ENCODE results near the gene MC5R. TPM values are rescaled to one million over a fixed set of nuclear protein-coding genes. Genes with fewer than 3 reads are reported as not detected.

MC5R gene
- total RNA-seq, 1 donor from 2014 or later, result not detected

GRCh38 chr18:13813271-13813849 is 10.6 kb upstream of the MC5R start:
- H3K36me3 Mint-ChIP-seq (ENCODE audit: low read depth), result no peaks in the 10 kb centered on the region
- H3K27ac Mint-ChIP-seq (ENCODE audit: unreplicated experiment), result no peak overlapping the region
- TF ChIP-seq CTCF (conservative IDR thresholded peaks at IDR 0.05), result peak; percentile 90
- DNase-seq (ENCODE audit: low read depth, low spot score), result peak; percentile 73
- peaks cover 19% of the 10 kb centered on the region for H3K27me3 Mint-ChIP-seq (ENCODE audit: low read depth)
- H3K4me1 Mint-ChIP-seq, result no peaks in the 10 kb centered on the region
- no peak overlapping the region for H3K4me3 Mint-ChIP-seq
- no peaks in the 10 kb centered on the region for H3K9me3 Mint-ChIP-seq

GRCh38 chr18:13826209-13826608 is 2.3 kb downstream of the MC5R start:
- peaks cover 3% of the 10 kb centered on the region for H3K4me1 Mint-ChIP-seq
- peak overlapping the region; percentile 76 for H3K27ac Mint-ChIP-seq (ENCODE audit: unreplicated experiment)
- no peak overlapping the region for H3K4me3 Mint-ChIP-seq
- peaks cover 46% of the 10 kb centered on the region for H3K27me3 Mint-ChIP-seq (ENCODE audit: low read depth)
- no peaks in the 10 kb centered on the region for H3K36me3 Mint-ChIP-seq (ENCODE audit: low read depth)
- H3K9me3 Mint-ChIP-seq, result no peaks in the 10 kb centered on the region
- TF ChIP-seq CTCF (conservative IDR thresholded peaks at IDR 0.05), result no peak
- no peak for DNase-seq (ENCODE audit: low read depth, low spot score)

GRCh38 chr18:13831864-13832508 is 8.0 kb downstream of the MC5R start:
- no peak overlapping the region for H3K4me3 Mint-ChIP-seq
- H3K36me3 Mint-ChIP-seq (ENCODE audit: low read depth), result no peaks in the 10 kb centered on the region
- TF ChIP-seq CTCF (conservative IDR thresholded peaks at IDR 0.05), result peak; percentile 31
- no peak overlapping the region for H3K27ac Mint-ChIP-seq (ENCODE audit: unreplicated experiment)
- peaks cover 3% of the 10 kb centered on the region for H3K4me1 Mint-ChIP-seq
- H3K9me3 Mint-ChIP-seq, result no peaks in the 10 kb centered on the region
- H3K27me3 Mint-ChIP-seq (ENCODE audit: low read depth), result peaks cover 23% of the 10 kb centered on the region
- no peak for DNase-seq (ENCODE audit: low read depth, low spot score)

- Mint-ChIP-seq H3K27me3 (ENCODE audit: low read depth) (peaks cover 15% of the 10 kb centered on the region), H3K4me3 (no peak overlapping the region), H3K9me3 (no peaks in the 10 kb centered on the region), H3K4me1 (peaks cover under 1% of the 10 kb centered on the region), H3K27ac (ENCODE audit: unreplicated experiment) (no peak overlapping the region), H3K36me3 (ENCODE audit: low read depth) (no peaks in the 10 kb centered on the region)
- no peak for DNase-seq (ENCODE audit: low read depth, low spot score)
- TF ChIP-seq CTCF (conservative IDR thresholded peaks at IDR 0.05), result no peak
These were observed 10.6 kb downstream of the MC5R start for GRCh38 chr18:13834496-13835015.

GRCh38 chr18:13835202-13835601 is 11.3 kb downstream of the MC5R start:
- H3K36me3 Mint-ChIP-seq (ENCODE audit: low read depth), result no peaks in the 10 kb centered on the region
- H3K4me1 Mint-ChIP-seq, result no peaks in the 10 kb centered on the region
- H3K4me3 Mint-ChIP-seq, result no peak overlapping the region
- no peak for TF ChIP-seq CTCF (conservative IDR thresholded peaks at IDR 0.05)
- no peak for DNase-seq (ENCODE audit: low read depth, low spot score)
- H3K27ac Mint-ChIP-seq (ENCODE audit: unreplicated experiment), result no peak overlapping the region
- H3K27me3 Mint-ChIP-seq (ENCODE audit: low read depth), result peaks cover 15% of the 10 kb centered on the region
- H3K9me3 Mint-ChIP-seq, result no peaks in the 10 kb centered on the region
